Right renal pelvis (tissue), 4 donors: ENCODE data around the gene SHE. TPM values are rescaled to one million over a fixed set of nuclear protein-coding genes. Genes with fewer than 3 reads are reported as not detected.

Experiments used
- DNase-seq, 4 donors: peaks; one replicate each; pipeline ENCODE4 v3.0.0-alpha.2; 2013; ENCODE audit warnings: low read depth in 4 of 4, low spot score in 3 of 4, missing footprints in 1 of 4
- polyA plus RNA-seq, 4 donors: library from polyadenylated mRNA; unstranded; fragments of 120-200 nt; gene quantifications; one replicate each; pipeline ENCODE4 v1.2.1, GENCODE V29; 2013; ENCODE audit not compliant: insufficient read length in 4 of 4

Gene SHE
- polyA plus RNA-seq, 4 donors, result 10.7 to 13.1 (median 11.0) TPM

- no peak for DNase-seq
Observed at GRCh38 chr1:154453161-154453560, 49.1 kb downstream of the SHE start.

GRCh38 chr1:154448331-154448811, 53.8 kb downstream of the SHE start:
- DNase-seq, result no peak

- DNase-seq, result no peak
Observed at GRCh38 chr1:154446789-154447188, 55.4 kb downstream of the SHE start.

DNA sequence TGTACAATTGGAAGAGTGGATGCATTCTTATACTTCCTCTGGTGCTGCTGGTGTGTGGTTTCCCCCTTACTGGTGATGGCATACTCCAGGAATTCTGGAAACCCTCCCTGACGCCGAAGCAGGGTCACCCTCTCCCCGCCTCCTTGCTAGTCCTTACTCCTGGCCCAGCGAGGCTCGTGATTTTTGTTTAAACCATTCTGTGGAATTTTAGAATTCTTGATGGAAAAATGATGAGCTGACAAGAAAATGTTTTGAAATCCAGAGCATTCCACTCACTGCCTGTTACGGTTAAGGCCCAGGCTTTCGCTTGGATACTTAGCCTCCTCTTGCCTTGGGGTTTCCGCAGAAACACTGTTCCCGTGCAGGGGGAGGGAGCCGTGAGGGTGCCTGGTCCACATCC, 55.9 kb downstream of the SHE start:
- no peak for DNase-seq

DNA sequence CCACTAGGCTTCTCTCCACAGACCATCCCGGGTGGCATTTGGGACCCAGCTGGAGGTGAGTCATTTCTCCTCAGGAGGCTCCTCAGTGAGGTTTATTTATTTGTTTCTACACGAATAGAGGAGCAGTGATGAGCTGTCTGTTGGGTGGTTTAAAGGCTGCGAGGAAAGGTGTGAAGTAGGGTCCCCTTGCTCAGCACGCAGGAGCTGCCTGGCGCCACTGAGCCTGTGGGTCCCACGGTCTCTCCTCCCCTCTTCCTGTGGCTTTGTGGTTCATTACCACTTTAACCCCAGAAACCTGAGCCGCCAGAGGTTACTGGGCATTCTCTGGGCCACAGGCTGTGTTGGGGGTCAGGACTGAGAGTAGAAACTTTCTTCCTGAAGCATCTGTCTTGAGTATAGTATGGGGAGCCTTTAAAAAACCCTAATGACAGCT, 57.2 kb downstream of the SHE start:
- no peak for DNase-seq

DNA sequence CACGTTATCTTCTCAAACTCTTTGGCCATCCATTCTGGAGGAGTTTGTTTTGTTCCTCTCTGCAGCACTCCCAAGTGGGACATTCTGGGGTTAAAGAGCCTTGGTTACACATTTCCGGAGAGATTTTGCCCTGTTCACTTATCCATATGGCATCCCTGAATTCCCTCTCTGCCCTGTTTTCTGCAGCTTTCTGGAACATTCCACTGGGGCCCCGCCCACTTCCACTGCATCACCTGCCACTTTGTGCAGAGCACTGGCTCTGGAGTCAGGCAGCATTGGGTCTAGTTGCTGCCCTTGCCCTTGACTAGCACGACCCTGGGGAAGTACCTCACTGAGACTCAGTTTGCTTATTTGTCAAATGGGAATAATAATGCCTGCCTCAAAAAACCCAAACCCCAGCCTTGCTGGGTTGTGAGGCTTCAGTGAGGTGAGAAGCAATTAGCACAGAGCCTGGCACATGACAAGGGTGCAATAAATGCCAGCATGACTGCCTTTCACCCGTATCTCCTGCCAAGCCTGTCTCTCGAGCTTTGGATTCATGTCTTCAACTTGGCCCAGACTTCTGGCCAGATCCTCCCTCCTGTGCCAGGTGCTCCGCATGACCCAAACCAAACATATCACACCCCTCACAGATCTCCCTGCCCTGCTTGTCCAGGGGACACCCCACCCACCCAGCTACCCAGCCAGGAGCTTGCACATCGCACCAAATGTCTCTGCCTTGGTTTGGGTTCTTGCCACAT, 58.8 kb downstream of the SHE start:
- DNase-seq, result no peak

GRCh38 chr1:154442006-154442740, 60.0 kb downstream of the SHE start:
- DNase-seq, result no peak

DNA sequence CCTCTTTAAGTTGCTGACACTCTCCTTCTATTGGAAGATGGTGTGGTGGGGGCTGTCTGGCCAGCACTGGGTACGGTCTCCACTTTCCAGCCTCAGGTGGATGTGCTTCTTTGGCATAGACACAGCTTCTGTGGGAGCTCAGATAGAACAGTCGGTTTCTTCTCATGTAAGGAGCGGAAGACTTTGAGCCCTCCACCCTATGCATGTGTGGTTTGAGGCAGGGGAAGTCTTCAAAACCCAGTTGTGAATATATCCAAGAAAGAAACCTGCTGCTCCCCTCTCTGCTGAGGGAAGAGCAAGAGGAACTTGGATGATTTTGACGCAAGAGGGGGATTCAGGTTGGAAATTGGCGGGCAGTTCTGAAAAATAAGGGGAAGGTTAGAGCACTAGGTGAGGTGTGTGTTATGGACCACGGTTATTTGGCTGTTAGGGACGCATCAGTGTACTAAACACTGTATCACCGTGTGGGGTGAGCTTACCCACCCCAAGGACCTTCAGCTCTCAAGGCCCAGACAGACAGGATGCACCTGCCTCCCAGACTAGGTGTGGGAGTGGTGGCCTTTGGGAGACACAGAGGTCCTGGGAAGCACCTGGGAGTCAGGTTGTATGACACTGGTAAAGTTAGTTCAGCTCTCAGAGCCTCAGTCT, 60.8 kb downstream of the SHE start:
- no peak for DNase-seq

GRCh38 chr1:154440036-154440804, 62.0 kb downstream of the SHE start:
- DNase-seq, result no peak

DNA sequence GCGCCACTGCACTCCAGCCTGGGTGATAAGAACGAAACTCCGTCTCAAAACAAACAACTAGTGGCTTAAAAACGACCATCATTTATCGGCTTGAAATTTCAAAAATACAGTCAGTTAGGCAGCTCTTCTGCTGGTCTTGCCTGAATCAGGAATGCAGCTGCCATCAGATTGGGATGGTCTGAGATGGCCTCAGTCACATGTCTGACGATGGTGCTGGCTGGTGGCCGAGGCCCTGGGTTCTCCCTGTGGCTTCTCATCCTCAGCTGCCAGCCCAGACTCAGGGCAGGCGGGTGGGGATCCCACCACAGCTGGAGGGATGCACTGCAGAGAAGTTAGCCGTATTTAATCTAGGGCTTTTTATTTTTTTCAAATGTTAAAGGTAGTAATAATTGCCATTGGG, 65.8 kb downstream of the SHE start:
- DNase-seq, result no peak

DNA sequence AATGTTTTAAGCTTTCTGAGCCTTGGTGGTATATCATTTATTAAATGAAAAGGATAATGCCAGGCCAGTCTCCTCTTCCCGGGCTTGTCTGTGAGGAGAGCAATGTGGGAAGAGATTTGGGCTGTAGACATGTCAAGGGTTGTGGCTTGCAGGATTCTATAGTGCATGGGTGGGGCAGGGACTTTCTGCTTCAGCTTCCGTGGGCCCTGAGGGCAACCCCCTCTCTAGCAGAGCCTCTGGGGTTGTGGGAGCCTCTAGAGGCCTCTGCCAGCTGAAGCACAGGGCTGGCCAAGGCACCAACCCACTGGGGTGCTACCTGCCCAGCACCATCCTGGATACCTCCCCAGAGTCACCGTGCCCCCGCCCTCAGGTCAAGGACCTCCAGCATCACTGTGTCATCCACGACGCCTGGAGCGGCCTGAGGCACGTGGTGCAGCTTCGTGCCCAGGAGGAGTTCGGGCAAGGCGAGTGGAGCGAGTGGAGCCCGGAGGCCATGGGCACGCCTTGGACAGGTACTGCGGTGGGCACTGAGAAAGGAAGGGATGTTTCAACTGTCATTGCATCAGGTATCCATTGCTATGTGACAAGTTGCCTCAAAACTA, 66.5 kb downstream of the SHE start:
- no peak for DNase-seq

DNA sequence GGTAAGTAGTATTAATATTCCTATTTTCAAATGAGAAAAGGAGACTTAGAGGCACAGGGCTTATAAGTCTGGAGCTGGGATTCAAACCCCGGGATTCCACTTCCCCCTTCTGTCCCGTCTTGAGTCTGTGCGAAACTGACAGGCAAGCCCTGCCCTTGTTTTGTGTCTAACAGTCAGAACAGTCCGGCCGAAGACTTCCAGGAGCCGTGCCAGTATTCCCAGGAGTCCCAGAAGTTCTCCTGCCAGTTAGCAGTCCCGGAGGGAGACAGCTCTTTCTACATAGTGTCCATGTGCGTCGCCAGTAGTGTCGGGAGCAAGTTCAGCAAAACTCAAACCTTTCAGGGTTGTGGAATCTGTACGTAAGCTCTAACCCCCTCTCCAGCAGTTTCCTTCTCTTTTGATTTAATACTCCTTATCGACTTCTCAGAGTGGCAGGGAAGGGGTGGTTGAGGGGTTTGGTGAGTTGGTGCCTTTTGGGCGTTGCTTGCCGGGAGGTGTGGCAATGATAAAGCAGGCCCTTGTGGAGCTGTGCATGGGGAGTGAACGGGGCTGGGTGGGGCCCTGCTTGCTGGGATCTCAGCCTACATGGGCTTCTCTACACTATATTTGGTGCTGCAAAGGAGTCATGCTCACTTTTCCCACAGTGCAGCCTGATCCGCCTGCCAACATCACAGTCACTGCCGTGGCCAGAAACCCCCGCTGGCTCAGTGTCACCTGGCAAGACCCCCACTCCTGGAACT, 67.7 kb downstream of the SHE start:
- DNase-seq, result no peak

DNA sequence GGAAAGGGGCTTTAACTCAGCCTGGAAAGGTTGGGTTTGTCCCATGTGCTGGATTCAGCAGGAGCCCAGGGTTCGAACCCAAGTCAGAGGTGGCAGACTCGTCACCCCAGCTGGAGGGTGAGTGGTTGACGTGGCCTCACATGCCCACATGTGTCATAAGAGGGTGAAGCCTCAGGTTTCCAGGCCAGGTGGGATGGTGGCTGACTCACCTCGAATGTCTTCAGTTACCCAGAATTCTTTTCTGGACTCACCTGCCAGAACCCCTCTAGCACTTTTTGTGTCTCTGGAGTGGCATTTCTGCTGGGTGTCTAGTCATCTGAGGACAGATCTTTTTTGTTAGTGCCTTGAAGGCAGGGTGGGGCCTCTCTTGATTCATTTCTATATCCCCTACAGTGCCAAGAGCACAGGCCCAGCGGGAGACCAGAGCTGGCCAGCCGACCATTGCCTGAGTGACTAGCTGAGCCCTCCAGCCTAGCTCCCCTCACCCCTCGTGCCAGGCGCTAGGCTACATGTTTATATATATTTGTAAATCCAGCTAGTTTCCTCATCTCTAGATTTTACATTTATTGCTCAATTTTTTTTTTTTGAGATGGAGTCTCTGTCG, 68.9 kb downstream of the SHE start:
- no peak for DNase-seq

- no peak for DNase-seq
Observed at GRCh38 chr1:154431586-154432373, 70.4 kb downstream of the SHE start.

GRCh38 chr1:154430903-154431302, 71.3 kb downstream of the SHE start:
- no peak for DNase-seq

DNA sequence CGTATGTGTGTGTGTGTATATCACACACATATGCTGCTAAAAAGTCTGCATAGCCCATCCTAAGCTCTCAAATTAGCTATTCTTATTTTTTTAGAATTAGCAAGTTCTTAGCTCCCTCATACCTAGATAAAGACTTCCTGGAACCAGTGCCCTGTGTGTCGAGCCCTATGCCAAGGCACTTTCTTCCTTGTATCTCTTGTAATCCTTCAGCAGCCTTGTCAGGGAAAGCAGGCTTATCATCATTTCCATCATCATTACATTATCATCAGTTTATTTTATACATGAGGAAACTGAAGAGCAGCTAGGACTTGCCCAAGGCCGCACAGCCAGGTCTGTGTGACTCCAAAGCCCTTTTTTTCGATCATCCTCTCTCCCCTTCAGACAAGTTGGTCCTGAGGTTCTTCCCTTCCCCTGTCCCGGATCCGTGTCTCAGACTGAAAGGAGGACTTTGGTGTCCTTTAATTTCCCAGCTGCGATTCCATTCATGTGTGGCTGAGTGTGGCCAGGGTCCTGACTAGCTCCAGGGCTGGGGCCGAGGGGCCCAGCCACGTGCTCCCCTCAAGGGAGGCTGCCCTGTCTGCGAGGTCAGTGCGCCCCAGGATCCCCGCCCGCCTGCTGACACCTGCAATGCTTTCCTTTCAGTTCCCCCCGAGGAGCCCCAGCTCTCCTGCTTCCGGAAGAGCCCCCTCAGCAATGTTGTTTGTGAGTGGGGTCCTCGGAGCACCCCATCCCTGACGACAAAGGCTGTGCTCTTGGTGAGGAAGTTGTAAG, 72.2 kb downstream of the SHE start:
- DNase-seq, result no peak
